ENCODE measurements around the gene VPREB3. TPM values are rescaled to one million over a fixed set of nuclear protein-coding genes. Genes with fewer than 3 reads are reported as not detected.

VPREB3 gene
- total RNA-seq = not detected

- H3K27me3 Mint-ChIP-seq (ENCODE audit: low read depth) = no peaks in the 10 kb centered on the region
- DNase-seq = no peak
- no peak within 1 kb of the TSS for H3K27ac Mint-ChIP-seq
- H3K4me3 Mint-ChIP-seq = no peak within 1 kb of the TSS
- peaks cover 11% of the 10 kb centered on the region for H3K4me1 Mint-ChIP-seq (ENCODE audit: low read depth)
- CTCF ChIA-PET = interaction anchor here (1.2 kb wide), 1 partner anchor 16 kb away, joined by 7 read pairs; no protein-coding TSS in a partner anchor
- H3K36me3 Mint-ChIP-seq (ENCODE audit: low read depth) = no peaks in the 10 kb centered on the region
- no peaks in the 10 kb centered on the region for H3K9me3 Mint-ChIP-seq
- intact Hi-C loops (cut with micrococcal nuclease) = no loop called here
These were observed at the start of gene VPREB3 for GRCh38 chr22:23754220-23754919. VPREB3 (minus strand) TSS chr22:23754425; CDS start chr22:23754363, 62 bp downstream.

- H3K27me3 Mint-ChIP-seq (ENCODE audit: low read depth) = no peaks in the 10 kb centered on the region
- no peak overlapping the region for H3K27ac Mint-ChIP-seq
- peaks cover 40% of the 10 kb centered on the region for H3K36me3 Mint-ChIP-seq (ENCODE audit: low read depth)
- H3K4me3 Mint-ChIP-seq = no peak overlapping the region
- H3K4me1 Mint-ChIP-seq (ENCODE audit: low read depth) = no peaks in the 10 kb centered on the region
- no peaks in the 10 kb centered on the region for H3K9me3 Mint-ChIP-seq
- DNase-seq = no peak
- CTCF ChIA-PET = interaction anchor here (1.0 kb wide), 1 partner anchor 33 kb away, joined by 3 read pairs; no protein-coding TSS in a partner anchor
- intact Hi-C loops (cut with micrococcal nuclease) = no loop called here
These were observed 49.0 kb upstream of the VPREB3 start for GRCh38 chr22:23803001-23803819.

GRCh38 chr22:23801886-23802377 lies 47.7 kb upstream of the VPREB3 start:
- Mint-ChIP-seq H3K4me1 (ENCODE audit: low read depth) (no peaks in the 10 kb centered on the region), H3K27me3 (ENCODE audit: low read depth) (no peaks in the 10 kb centered on the region), H3K4me3 (no peak overlapping the region), H3K9me3 (no peaks in the 10 kb centered on the region), H3K36me3 (ENCODE audit: low read depth) (peaks cover 42% of the 10 kb centered on the region), H3K27ac (no peak overlapping the region)
- CTCF ChIA-PET = interaction anchor here (1.0 kb wide), 1 partner anchor 35 kb away, joined by 3 read pairs; no protein-coding TSS in a partner anchor
- no peak for DNase-seq
- intact Hi-C loops (cut with micrococcal nuclease) = no loop called here

GRCh38 chr22:23801238-23801821 lies 47.1 kb upstream of the VPREB3 start:
- no peak for DNase-seq
- intact Hi-C loops (cut with micrococcal nuclease) = no loop called here
- Mint-ChIP-seq H3K36me3 (ENCODE audit: low read depth) (peaks cover 45% of the 10 kb centered on the region), H3K4me1 (ENCODE audit: low read depth) (no peaks in the 10 kb centered on the region), H3K27ac (no peak overlapping the region), H3K9me3 (no peaks in the 10 kb centered on the region), H3K4me3 (no peak overlapping the region), H3K27me3 (ENCODE audit: low read depth) (no peaks in the 10 kb centered on the region)
- CTCF ChIA-PET = no interaction called here

- no peaks in the 10 kb centered on the region for H3K9me3 Mint-ChIP-seq
- no peaks in the 10 kb centered on the region for H3K27me3 Mint-ChIP-seq (ENCODE audit: low read depth)
- no peaks in the 10 kb centered on the region for H3K4me1 Mint-ChIP-seq (ENCODE audit: low read depth)
- no peak for DNase-seq
- intact Hi-C loops (cut with micrococcal nuclease) = no loop called here
- peaks cover 44% of the 10 kb centered on the region for H3K36me3 Mint-ChIP-seq (ENCODE audit: low read depth)
- no peak overlapping the region for H3K4me3 Mint-ChIP-seq
- H3K27ac Mint-ChIP-seq = no peak overlapping the region
- CTCF ChIA-PET = no interaction called here
These were observed 46.3 kb upstream of the VPREB3 start for GRCh38 chr22:23800297-23801237.

GRCh38 chr22:23796461-23796860 lies 42.2 kb upstream of the VPREB3 start:
- Mint-ChIP-seq H3K9me3 (no peaks in the 10 kb centered on the region), H3K36me3 (ENCODE audit: low read depth) (peaks cover 29% of the 10 kb centered on the region), H3K27me3 (ENCODE audit: low read depth) (no peaks in the 10 kb centered on the region), H3K4me1 (ENCODE audit: low read depth) (peaks cover 5% of the 10 kb centered on the region), H3K4me3 (no peak overlapping the region), H3K27ac (no peak overlapping the region)
- no peak for DNase-seq
- intact Hi-C loops (cut with micrococcal nuclease) = no loop called here
- CTCF ChIA-PET = no interaction called here

GRCh38 chr22:23793326-23793725 lies 39.1 kb upstream of the VPREB3 start:
- intact Hi-C loops (cut with micrococcal nuclease) = no loop called here
- H3K36me3 Mint-ChIP-seq (ENCODE audit: low read depth) = peaks cover 16% of the 10 kb centered on the region
- no peak overlapping the region for H3K27ac Mint-ChIP-seq
- no peaks in the 10 kb centered on the region for H3K27me3 Mint-ChIP-seq (ENCODE audit: low read depth)
- no peaks in the 10 kb centered on the region for H3K9me3 Mint-ChIP-seq
- CTCF ChIA-PET = no interaction called here
- no peak overlapping the region for H3K4me3 Mint-ChIP-seq
- no peak for DNase-seq
- peaks cover 20% of the 10 kb centered on the region for H3K4me1 Mint-ChIP-seq (ENCODE audit: low read depth)

GRCh38 chr22:23791738-23792645 lies 37.8 kb upstream of the VPREB3 start:
- peaks cover 28% of the 10 kb centered on the region for H3K4me1 Mint-ChIP-seq (ENCODE audit: low read depth)
- H3K36me3 Mint-ChIP-seq (ENCODE audit: low read depth) = peaks cover 10% of the 10 kb centered on the region
- H3K27ac Mint-ChIP-seq = no peak overlapping the region
- no peak for DNase-seq
- intact Hi-C loops (cut with micrococcal nuclease) = no loop called here
- no peaks in the 10 kb centered on the region for H3K9me3 Mint-ChIP-seq
- H3K4me3 Mint-ChIP-seq = no peak overlapping the region
- CTCF ChIA-PET = interaction anchor here (0.8 to 1.1 kb wide), 2 partner anchors 58 to 164 kb away, joined by 3 read pairs; no protein-coding TSS in a partner anchor
- H3K27me3 Mint-ChIP-seq (ENCODE audit: low read depth) = no peaks in the 10 kb centered on the region

- Mint-ChIP-seq H3K36me3 (ENCODE audit: low read depth) (peaks cover 5% of the 10 kb centered on the region), H3K27me3 (ENCODE audit: low read depth) (no peaks in the 10 kb centered on the region), H3K4me3 (no peak overlapping the region), H3K4me1 (ENCODE audit: low read depth) (peaks cover 32% of the 10 kb centered on the region), H3K27ac (no peak overlapping the region), H3K9me3 (no peaks in the 10 kb centered on the region)
- CTCF ChIA-PET = interaction anchor here (1.1 kb wide), 1 partner anchor 59 kb away, joined by 3 read pairs; no protein-coding TSS in a partner anchor
- no peak for DNase-seq
- intact Hi-C loops (cut with micrococcal nuclease) = no loop called here
These were observed 36.9 kb upstream of the VPREB3 start for GRCh38 chr22:23790819-23791737.

GRCh38 chr22:23789638-23790037 lies 35.4 kb upstream of the VPREB3 start:
- DNase-seq = no peak
- intact Hi-C loops (cut with micrococcal nuclease) = no loop called here
- Mint-ChIP-seq H3K36me3 (ENCODE audit: low read depth) (peaks cover 5% of the 10 kb centered on the region), H3K27ac (no peak overlapping the region), H3K27me3 (ENCODE audit: low read depth) (no peaks in the 10 kb centered on the region), H3K4me1 (ENCODE audit: low read depth) (peaks cover 36% of the 10 kb centered on the region), H3K9me3 (no peaks in the 10 kb centered on the region), H3K4me3 (no peak overlapping the region)
- CTCF ChIA-PET = interaction anchor here (0.7 to 1.5 kb wide), 2 partner anchors 21 to 27 kb away, joined by 3 to 6 read pairs; partner anchors contain the start of gene C22orf15
